Trophoblast cell (in vitro differentiated cells and primary cell): ENCODE results near the gene RNASEL.

Experiments used
- DNase-seq, 2 donors: peaks; one replicate each; pipeline ENCODE4 v3.0.0-alpha.2; 2016
- H2AFZ ChIP-seq: 2 replicates; pipeline ENCODE4 v1.6.1; 2013; ENCODE audit warnings: low read length, moderate library complexity, mild to moderate bottlenecking; ENCODE audit not compliant: insufficient read depth, poor library complexity
- H2AK5ac ChIP-seq: 2 replicates; pipeline ENCODE4 v1.6.1; 2013; ENCODE audit warnings: mild to moderate bottlenecking, low read length
- H2BK120ac ChIP-seq: 2 replicates; pipeline ENCODE4 v1.6.1; 2013; ENCODE audit warnings: low read length, mild to moderate bottlenecking, moderate library complexity; ENCODE audit not compliant: insufficient read depth, poor library complexity
- H2BK12ac ChIP-seq: 2 replicates; pipeline ENCODE4 v1.6.1; 2013; ENCODE audit warnings: mild to moderate bottlenecking, low read length, moderate library complexity
- H2BK5ac ChIP-seq: 2 replicates; pipeline ENCODE4 v1.6.1; 2013; ENCODE audit warnings: low read length, low read depth, moderate library complexity, mild to moderate bottlenecking; ENCODE audit not compliant: poor library complexity
- H3K14ac ChIP-seq: 2 replicates; pipeline ENCODE4 v1.6.1; 2013; ENCODE audit warnings: mild to moderate bottlenecking, low read length
- H3K18ac ChIP-seq: 2 replicates; pipeline ENCODE4 v1.6.1; 2013; ENCODE audit warnings: mild to moderate bottlenecking, low read length
- H3K23ac ChIP-seq: 2 replicates; pipeline ENCODE4 v1.6.1; 2013; ENCODE audit warnings: low read length
- H3K27ac ChIP-seq: 2 replicates; pipeline ENCODE4 v1.5.1; 2013; ENCODE audit warnings: low read depth, mild to moderate bottlenecking, inconsistent platforms, low read length, moderate library complexity
- H3K27me3 ChIP-seq: 2 replicates; pipeline ENCODE4 v1.6.1; 2013; ENCODE audit warnings: inconsistent platforms, mild to moderate bottlenecking, low read length, moderate library complexity; ENCODE audit not compliant: insufficient read depth
- H3K36me3 ChIP-seq, 2 experiments: 1 replicate in 1 of 2; 2 replicates in 1 of 2; pipeline ENCODE4 v1.6.1; 2013; ENCODE audit warnings: low read length in 2 of 2, mild to moderate bottlenecking in 2 of 2, moderate library complexity in 1 of 2; ENCODE audit not compliant: insufficient read depth in 2 of 2, control insufficient read depth in 1 of 2
- H3K4ac ChIP-seq: 2 replicates; pipeline ENCODE4 v1.6.1; 2013; ENCODE audit warnings: low read depth, mild to moderate bottlenecking, low read length, moderate library complexity
- H3K4me1 ChIP-seq, 2 experiments: 1 replicate in 1 of 2; 2 replicates in 1 of 2; pipeline ENCODE4 v1.6.1; 2013; ENCODE audit warnings: low read length in 2 of 2, mild to moderate bottlenecking in 2 of 2, moderate library complexity in 1 of 2; ENCODE audit not compliant: insufficient read depth in 2 of 2, control insufficient read depth in 1 of 2
- H3K4me2 ChIP-seq: 2 replicates; pipeline ENCODE4 v1.6.1; 2013; ENCODE audit warnings: inconsistent platforms, mild to moderate bottlenecking, low read length, moderate library complexity
- H3K4me3 ChIP-seq: 2 replicates; pipeline ENCODE4 v1.5.1; 2013; ENCODE audit warnings: mild to moderate bottlenecking, low read depth, low read length, inconsistent platforms
- H3K79me1 ChIP-seq: one replicate; pipeline ENCODE4 v1.6.1; 2013; ENCODE audit warnings: low read length
- H3K79me2 ChIP-seq: 2 replicates; pipeline ENCODE4 v1.6.1; 2013; ENCODE audit warnings: low read length, mild to moderate bottlenecking; ENCODE audit not compliant: control insufficient read depth, insufficient read depth, poor library complexity
- H3K9ac ChIP-seq: 2 replicates; pipeline ENCODE4 v1.6.1; 2013; ENCODE audit warnings: mild to moderate bottlenecking, low read length
- H3K9me3 ChIP-seq: 2 replicates; pipeline ENCODE4 v1.6.1; 2013; ENCODE audit warnings: low read depth, mild to moderate bottlenecking, control low read depth, inconsistent platforms, low read length; ENCODE audit not compliant: insufficient read depth
- H4K12ac ChIP-seq: 2 replicates; pipeline ENCODE4 v1.6.1; 2013; ENCODE audit warnings: low read depth, mild to moderate bottlenecking, low read length, moderate library complexity
- H4K8ac ChIP-seq: 2 replicates; pipeline ENCODE4 v1.6.1; 2013; ENCODE audit warnings: low read depth, mild to moderate bottlenecking, low read length, moderate library complexity
- H4K91ac ChIP-seq: one replicate; pipeline ENCODE4 v1.6.1; 2013; ENCODE audit warnings: low read depth, mild to moderate bottlenecking, low read length, moderate library complexity
- WGBS: extraction: QIAGEN DNeasy Blood & Tissue Kit; methylation state at CpG from one replicate; pipeline ENCODE4 v1.1.7; 2013; ENCODE audit warnings: missing lambda C conversion rate; ENCODE audit not compliant: insufficient read length, insufficient coverage; ENCODE audit errors: extremely low coverage; 5-methylcytosine and 5-hydroxymethylcytosine counted together

The RNASEL gene

DNA sequence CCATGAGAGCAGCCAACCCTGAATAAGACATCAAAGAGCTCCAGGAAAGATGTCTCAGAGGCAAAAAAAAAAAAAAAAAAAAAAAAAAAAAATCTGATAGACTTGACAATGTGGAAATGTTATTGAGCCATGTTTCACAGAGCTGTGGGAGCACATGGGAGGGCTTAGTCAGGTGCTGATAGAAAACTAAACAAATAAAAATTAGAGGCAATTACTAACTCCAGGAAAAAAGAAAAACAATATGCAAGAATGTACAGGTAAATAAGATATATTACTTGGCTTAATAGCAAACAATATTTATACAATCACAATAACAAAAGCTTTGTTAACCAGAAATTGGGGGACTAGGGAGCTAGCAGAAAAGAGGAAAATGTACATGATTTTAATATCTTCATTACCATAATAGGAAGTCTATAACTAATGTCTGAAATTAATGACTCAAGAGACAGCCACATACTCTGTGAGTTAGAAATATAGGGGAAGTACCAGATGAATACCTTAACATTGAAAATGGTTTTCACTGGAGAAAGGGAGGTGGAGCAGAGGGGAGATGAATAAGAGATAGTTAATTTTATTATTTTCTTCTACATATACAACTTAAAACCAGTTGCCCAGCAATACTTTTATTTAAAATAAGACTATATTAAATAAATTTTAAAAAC, 32.0 kb upstream of the RNASEL start:
- H3K9ac ChIP-seq = no peak overlapping the region

DNA sequence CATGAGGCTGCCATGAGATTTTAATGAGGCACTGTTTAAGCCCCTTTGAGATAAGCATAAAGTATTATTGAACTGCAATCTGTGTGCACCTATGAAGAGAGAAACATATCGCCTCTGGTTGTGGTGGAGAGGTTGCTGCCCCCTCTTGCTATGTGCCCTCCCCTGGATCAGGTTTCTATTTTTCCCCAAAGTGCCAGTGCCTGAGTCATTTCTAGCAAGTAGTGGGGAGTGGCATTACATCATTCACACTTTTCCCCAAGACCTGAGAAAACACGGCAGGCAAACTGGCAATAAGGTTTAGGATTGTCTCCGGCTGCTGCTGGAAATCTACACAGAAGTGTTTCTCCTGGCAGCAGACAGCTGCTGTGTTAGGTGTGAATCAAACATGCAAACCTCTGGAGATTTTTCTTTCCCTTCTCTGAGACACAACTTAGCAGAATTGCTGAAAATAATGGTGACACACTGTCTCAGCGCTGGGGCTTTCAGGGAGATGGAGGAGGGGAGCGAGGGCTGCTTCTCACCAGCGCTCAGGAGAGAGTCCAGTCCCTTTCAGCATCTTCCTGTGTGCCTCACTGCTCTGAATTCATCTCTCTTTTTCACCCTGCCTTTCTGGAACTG, 28.8 kb upstream of the RNASEL start:
- H3K79me2 ChIP-seq = peaks cover 14% of the 10 kb centered on the region
- H3K27ac ChIP-seq = peak overlapping the region; percentile 62
- no peak overlapping the region for H2AFZ ChIP-seq
- peak overlapping the region; percentile 77 for H4K91ac ChIP-seq
- H3K4ac ChIP-seq = no peak overlapping the region
- H3K14ac ChIP-seq = no peak overlapping the region
- H2BK5ac ChIP-seq = peak overlapping the region; percentile 53
- H3K9ac ChIP-seq = no peak overlapping the region
- WGBS = no CpG with 5 or more reads among the region's 6 CpGs
- H3K4me1 ChIP-seq = peaks cover 27 to 32% of the 10 kb centered on the region in 2 experiments
- peaks cover 29% of the 10 kb centered on the region for H3K79me1 ChIP-seq
- no peak overlapping the region for H4K12ac ChIP-seq
- no peak for DNase-seq
- no peak overlapping the region for H3K18ac ChIP-seq
- H2BK120ac ChIP-seq = peak overlapping the region; percentile 50
- no peak overlapping the region for H2AK5ac ChIP-seq
- H4K8ac ChIP-seq = no peak overlapping the region
- no peak overlapping the region for H3K23ac ChIP-seq
- peak overlapping the region; percentile 8 for H3K4me2 ChIP-seq
- H3K36me3 ChIP-seq = no peaks in the 10 kb centered on the region
- H3K27me3 ChIP-seq = no peaks in the 10 kb centered on the region
- no peak overlapping the region for H3K4me3 ChIP-seq
- H3K9me3 ChIP-seq = no peaks in the 10 kb centered on the region
- H2BK12ac ChIP-seq = peak overlapping the region; percentile 51

More for the DNA sequence above, 32.0 kb upstream of the RNASEL start:
- no peak overlapping the region for H2AFZ ChIP-seq
- no peak overlapping the region for H2AK5ac ChIP-seq
- H3K79me2 ChIP-seq = peaks cover 2% of the 10 kb centered on the region
- no peak overlapping the region for H2BK5ac ChIP-seq
- H4K8ac ChIP-seq = no peak overlapping the region
- DNase-seq = no peak
- H4K91ac ChIP-seq = no peak overlapping the region
- no peaks in the 10 kb centered on the region for H3K27me3 ChIP-seq
- H3K36me3 ChIP-seq = no peaks in the 10 kb centered on the region
- H3K27ac ChIP-seq = no peak overlapping the region
- no peak overlapping the region for H4K12ac ChIP-seq
- H3K4ac ChIP-seq = no peak overlapping the region
- peaks cover 22% of the 10 kb centered on the region for H3K79me1 ChIP-seq
- H3K9me3 ChIP-seq = no peaks in the 10 kb centered on the region
- no peak overlapping the region for H3K4me2 ChIP-seq
- no peak overlapping the region for H3K4me3 ChIP-seq
- no peak overlapping the region for H3K14ac ChIP-seq
- peaks cover 23 to 26% of the 10 kb centered on the region in 2 experiments for H3K4me1 ChIP-seq
- no peak overlapping the region for H2BK120ac ChIP-seq
- no peak overlapping the region for H3K18ac ChIP-seq
- no peak overlapping the region for H3K23ac ChIP-seq
- H2BK12ac ChIP-seq = no peak overlapping the region

DNA sequence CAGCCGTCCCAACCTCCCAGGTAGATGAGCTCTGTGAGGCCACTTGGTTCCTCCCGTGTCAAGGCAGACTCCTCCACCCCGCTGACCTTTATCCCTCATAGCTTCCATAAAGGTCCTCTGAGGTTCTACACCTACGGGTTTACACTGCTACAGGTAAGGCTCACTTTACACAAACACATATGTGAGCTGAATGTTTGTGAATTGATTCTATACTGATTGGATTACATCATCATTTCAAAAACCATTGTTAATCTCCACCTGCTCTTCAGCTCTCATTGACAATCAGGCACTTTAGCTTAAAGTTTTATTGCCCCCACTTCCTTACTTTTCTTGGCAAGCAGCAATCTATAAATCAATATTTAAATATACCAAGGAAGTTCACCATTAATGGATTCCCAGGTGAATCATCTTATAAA, 28.0 kb upstream of the RNASEL start:
- WGBS = no CpG with 5 or more reads among the region's 4 CpGs
- peak overlapping the region; percentile 58 for H3K4ac ChIP-seq
- DNase-seq = no peak

DNA sequence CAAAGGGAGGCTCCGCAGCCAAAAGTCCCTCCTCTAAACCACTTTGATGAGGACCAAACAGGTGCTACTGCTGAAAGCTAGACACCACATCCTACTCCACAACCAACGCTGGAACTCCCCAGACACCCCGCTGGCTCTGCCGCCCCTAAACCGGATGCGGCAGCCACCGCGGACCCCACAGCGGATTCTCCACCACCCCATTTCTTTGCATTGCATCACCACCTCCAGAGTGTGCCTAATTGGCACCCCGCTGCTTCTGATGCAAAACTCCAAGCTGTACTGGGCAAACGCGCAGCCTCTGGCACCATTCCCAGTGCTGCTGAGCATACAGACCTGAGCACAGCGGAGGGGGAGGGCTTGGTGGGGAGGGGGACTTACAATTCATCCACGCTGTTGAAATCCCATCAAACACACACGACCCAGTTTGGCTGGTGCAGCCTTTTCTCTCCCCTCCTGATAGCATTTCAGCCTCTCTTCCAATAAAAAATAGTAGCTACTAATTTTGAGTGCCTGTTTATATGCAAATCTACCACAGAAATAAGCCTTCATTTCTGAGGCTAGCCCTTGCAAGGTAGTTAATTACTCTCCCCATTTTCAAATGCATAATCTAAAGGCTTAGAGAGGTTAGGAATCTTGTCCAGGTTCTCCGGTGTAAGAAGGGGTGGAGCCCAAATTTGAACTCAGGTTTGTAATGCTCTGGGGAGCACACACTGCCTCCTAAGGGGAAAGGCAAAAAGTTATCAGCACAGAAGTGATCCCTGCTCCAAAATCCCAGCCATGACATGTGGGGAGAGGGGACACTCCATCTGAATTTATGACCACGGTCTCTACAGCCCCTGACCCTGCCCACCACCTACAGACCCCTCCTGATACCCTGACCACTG, 27.3 kb upstream of the RNASEL start:
- Histone ChIP-seq H3K4ac (peak overlapping the region; percentile 70), H2BK12ac (peak overlapping the region; percentile 74), H3K4me3 (no peak overlapping the region), H3K79me1 (peaks cover 32% of the 10 kb centered on the region), H4K8ac (peak overlapping the region; percentile 62), H3K18ac (peak overlapping the region; percentile 88), H2BK120ac (peak overlapping the region; percentile 86), H3K14ac (peak overlapping the region; percentile 73), H4K91ac (peak overlapping the region; percentile 89), H3K9me3 (no peaks in the 10 kb centered on the region), H3K36me3 (no peaks in the 10 kb centered on the region), H2BK5ac (peak overlapping the region; percentile 71), H3K9ac (no peak overlapping the region), H2AK5ac (peak overlapping the region; percentile 44), H3K4me1 (peaks cover 32% of the 10 kb centered on the region in 2 experiments), H3K4me2 (peak overlapping the region; percentile 39), H4K12ac (no peak overlapping the region), H3K27ac (no peak overlapping the region), H3K27me3 (no peaks in the 10 kb centered on the region), H2AFZ (peak overlapping the region; percentile 30), H3K79me2 (peaks cover 14% of the 10 kb centered on the region), H3K23ac (no peak overlapping the region)
- no peak for DNase-seq
- WGBS = no CpG with 5 or more reads among the region's 17 CpGs

More for the DNA sequence above, 28.0 kb upstream of the RNASEL start:
- H4K12ac ChIP-seq = no peak overlapping the region
- H2BK12ac ChIP-seq = peak overlapping the region; percentile 74
- peak overlapping the region; percentile 15 for H2AK5ac ChIP-seq
- H3K79me2 ChIP-seq = peaks cover 14% of the 10 kb centered on the region
- no peak overlapping the region for H3K23ac ChIP-seq
- H3K4me3 ChIP-seq = no peak overlapping the region
- peaks cover 32% of the 10 kb centered on the region for H3K79me1 ChIP-seq
- H3K4me1 ChIP-seq = peaks cover 31 to 32% of the 10 kb centered on the region in 2 experiments
- H3K27ac ChIP-seq = no peak overlapping the region
- H4K91ac ChIP-seq = peak overlapping the region; percentile 89
- H2BK120ac ChIP-seq = peak overlapping the region; percentile 86
- peak overlapping the region; percentile 62 for H3K14ac ChIP-seq
- no peaks in the 10 kb centered on the region for H3K27me3 ChIP-seq
- peak overlapping the region; percentile 71 for H2BK5ac ChIP-seq
- no peaks in the 10 kb centered on the region for H3K9me3 ChIP-seq
- no peak overlapping the region for H3K4me2 ChIP-seq
- H2AFZ ChIP-seq = no peak overlapping the region
- H3K36me3 ChIP-seq = no peaks in the 10 kb centered on the region
- no peak overlapping the region for H3K18ac ChIP-seq
- H3K9ac ChIP-seq = no peak overlapping the region
- peak overlapping the region; percentile 49 for H4K8ac ChIP-seq
